Caki2 (cell line): ENCODE measurements around the gene CTSE. TPM values are rescaled to one million over a fixed set of nuclear protein-coding genes. Genes with fewer than 3 reads are reported as not detected.

Experiments
- DNase-seq: peaks from one replicate; pipeline ENCODE4 v3.0.0-alpha.2; 2015; ENCODE audit warnings: low read depth
- in situ Hi-C: cut with HindIII; loops from 2 replicates; pipeline ENCODE4 v1.10.0; 2016; ENCODE audit warnings: low sequenced_read_pairs, low pct_unique_long_range_greater_than_20kb, mixed read lengths
- total RNA-seq: library from RNA; depleted of rRNA; stranded (reverse); fragments of >200 nt; shearing (Covaris generic); gene quantifications from 2 replicates; pipeline ENCODE4 v1.2.3, GENCODE V29; 2014; ENCODE audit warnings: low replicate concordance

CTSE gene
- total RNA-seq, 1 experiment from 2014 or later = 0.54 TPM

DNA sequence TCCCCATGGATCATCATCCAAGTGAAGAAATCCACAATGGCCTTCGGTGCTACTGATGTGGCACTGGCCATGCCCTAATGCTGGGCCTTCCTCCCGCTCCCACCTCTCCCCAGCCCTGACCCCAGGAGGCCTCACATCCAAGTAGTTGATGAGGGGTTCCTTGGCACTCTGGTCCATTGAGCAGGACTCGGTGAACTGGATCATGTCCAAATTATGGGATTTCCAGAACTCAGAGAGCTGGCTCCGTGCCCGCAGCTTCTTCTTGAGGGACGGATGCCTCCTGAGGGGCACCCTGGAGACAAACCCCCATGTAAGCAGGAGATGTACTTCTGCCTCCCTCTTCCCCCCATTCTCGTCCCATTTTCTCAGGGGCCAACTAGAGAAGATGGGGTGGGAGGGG is 929 bp downstream of the CTSE start:
- DNase-seq = no peak
- in situ Hi-C loops = no loop called here

DNA sequence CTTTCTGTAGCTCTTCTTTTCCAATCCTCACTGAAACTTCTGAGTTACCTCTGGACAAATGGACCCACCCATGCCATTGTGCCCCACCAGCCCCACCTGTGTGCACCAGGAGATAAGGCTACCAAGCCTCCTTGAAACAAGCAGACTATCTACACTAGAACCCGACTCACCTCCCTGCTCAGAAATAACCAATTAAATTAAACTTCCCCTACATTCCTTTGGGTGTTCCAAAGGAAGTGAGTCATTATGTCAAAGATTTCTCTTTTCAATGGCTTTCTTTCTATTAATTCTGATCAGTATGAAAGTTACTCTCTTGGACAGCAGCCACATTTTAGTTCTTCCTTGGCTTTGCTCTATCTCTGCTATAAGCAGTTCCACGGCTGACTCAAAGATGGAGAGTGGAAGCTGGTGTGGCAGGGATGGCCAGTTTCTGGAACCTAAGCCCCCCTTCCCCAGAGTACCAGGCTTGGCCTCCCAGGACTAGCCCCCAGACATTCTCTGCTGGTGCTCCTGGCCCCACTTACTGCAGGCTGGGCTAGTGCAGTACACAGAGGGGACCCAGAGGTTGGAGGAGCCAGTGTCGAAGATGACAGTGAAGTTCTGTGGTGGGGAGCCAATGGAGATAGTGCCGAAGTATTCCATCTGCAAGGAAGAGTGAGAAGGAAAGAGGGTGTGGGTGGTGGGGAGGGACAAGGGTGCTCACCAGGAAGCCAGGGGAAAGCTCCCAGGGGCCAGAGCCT is 1.9 kb downstream of the CTSE start:
- in situ Hi-C loops = no loop called here
- DNase-seq = no peak

DNA sequence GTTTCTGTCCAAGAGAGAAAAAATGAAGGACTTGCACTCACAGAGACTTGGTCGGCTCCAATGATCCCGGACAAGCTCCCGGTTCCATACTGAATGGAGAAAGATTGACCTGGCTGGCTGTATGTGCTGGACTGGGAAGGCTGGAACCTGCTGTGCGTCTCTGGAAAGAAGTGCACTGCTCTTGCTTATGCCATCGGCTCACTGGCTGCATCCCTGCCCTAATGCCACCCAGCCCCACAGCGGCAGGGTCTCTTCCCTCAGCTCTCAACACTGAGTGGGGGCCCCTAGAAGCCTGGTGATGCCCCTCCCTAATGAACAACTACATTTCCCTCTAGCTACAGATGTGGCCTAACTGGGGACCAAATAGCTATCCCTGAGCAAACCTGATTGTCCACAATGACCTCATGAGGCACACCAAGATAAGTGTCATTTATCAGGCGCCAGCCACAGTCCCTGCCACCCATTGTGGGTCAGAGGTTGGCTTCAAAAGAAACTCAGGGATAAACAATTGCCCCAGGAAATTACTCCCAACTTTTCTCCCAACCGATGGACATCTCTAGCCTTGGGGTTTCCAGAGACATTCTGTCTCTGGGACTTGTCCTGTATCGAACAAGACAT is 2.6 kb downstream of the CTSE start:
- no peak for DNase-seq
- in situ Hi-C loops = no loop called here

DNA sequence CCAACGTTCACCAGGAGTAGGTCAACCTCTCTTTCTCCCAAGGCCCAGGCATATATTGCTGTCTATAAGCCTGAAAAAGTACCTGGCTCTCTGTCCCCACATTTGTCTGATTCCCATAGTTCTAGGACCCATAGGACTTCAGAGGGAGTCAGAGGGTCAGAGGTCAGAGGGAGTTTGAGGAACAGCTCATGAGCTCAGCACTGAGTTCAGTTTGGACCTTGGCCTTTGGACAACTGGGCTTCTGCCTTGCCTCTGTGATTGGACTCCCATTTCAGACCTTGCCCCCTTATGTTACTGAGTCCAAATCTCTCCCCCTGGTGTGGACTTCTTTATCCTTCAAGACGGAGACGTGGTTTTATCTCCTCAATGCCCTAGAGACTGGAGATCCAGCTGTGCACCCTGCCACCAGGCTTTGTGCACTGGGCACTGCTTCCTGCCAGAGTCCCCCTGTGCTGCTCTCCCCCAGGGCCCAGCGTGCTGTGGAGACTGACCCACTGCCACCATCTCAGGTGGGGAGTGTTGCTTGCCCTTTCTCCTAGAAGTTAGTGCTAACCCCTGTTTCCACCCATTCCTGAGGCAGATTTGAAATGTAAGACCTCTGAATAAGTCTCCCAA is 3.2 kb downstream of the CTSE start:
- in situ Hi-C loops = no loop called here
- no peak for DNase-seq

DNA sequence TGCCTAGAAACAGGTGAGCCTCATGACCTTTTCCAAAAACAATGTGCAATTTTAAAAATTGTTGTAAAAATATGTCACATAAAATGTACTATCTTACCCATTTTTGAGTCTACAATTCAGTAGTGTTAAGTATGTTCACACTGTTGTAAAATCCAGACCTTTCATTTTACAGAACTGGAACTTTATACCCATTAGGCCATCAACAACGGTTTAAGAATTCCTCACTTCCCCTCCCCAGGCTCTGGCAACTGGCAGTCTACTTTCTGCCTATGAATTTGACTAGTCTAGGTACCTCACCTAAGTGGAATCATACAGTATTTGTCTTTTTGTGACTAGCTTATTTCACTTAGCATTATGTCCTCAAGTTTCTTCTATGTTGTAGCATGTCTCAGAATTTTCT is 8.6 kb downstream of the CTSE start:
- no peak for DNase-seq
- in situ Hi-C loops = no loop called here

DNA sequence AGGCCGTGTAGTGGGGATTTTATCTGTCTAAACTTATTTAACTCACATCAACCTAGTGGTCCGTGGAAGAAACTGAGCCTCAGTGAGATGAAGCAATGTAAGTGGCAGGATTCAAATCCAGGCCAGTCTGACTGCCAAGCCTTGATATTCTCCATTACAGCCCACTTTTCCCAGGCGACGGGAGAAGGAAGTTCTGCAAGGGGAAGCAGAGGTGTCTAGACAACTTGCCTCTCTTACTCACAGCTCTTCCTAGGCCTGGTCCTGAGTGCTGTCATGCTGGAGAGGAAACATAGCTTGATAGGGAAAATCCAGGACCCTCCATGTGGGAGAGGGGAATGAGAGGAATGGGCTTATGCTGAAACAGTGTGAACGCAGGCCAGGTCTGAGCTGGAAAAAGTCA is 9.1 kb downstream of the CTSE start:
- in situ Hi-C loops = no loop called here
- no peak for DNase-seq

DNA sequence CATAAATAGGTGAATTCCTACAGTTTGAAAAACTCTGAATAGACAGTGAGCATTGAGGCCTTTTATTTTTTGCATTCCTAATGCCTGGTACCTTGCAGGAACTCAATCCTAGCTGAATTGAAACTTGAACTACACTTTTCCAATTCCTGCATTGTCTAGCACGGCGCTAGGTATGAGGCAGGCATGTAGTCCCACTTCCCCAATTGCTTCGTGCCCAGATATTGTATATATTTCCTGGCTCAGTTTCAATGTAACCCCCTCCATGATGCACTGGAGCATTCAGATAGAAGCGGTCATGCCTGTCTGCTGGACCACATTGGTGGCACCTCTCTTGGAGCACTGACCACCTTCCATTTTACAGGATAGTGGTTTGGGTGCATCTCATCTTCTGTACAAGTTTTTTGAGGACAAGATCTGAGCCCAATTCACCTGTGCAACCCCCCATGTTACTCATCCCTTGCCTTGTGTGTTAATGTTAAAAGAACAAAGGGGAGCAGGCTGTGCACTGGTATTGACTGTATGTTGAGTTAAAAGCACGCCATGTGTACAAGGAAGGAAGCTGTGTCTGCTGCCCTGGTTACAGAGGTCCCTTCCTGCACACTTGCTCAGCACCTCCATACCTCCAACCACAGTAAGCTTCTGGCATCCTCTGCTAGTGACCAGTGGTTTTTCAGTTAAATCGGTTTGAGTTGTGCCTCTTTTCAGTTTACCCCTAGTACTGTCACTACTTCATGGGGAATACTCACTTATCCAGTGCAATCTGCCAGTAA is 10.5 kb downstream of the CTSE start:
- in situ Hi-C loops = no loop called here
- DNase-seq = no peak

DNA sequence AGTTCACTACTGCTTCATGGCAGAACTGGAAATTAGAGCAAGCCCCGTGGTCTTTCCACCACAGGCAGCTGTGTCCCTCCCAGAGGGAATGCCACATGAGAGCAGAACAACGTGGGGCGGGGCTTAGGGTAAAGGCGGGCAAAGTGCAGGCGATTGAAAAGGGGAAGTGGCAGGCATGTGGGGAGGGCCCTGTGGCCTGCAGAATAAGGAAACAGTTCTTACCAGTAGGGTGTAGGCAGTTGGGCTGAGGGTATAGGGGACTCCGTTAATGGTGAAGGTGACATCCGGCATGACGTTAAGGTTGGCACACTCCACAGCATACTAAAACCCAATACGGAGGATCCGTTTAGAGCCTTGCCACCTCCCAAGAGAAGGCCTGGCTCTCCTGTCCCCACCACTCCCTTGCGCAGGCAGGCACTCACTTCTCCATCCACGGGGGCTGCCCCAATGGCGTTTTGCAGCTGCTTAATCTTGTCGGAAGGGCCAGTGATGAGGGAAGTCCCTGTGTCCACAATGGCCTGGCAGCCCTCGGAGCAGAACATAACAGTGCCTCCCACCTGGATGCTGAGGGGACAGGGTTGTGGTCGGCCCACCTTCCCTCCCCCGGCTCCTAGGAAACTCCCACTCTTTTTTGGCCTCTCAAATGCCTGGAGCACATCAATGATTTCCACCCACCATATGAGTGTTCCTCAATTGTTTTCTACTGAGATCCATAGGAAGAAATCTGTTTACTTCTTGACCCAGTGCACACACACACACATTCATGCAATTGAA is 11.4 kb downstream of the CTSE start:
- in situ Hi-C loops = no loop called here

DNA sequence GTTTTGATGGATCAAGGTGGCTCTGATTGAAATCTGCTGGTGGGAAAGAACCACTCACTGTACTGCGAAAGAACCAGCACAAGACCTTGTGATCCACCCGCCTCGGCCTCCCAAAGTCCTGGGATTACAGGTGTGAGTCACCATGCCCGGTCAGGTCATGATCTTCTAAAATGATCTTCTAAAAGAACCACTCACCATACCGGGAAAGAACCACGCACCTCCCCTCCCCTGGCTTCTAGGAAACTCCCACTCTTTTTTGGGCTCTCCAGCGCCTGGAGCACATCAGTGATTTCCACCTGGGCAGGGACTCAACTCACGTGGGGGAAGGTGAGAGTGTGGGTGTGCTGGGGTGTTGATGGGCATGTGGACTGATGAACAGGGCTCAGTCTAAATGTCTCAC is 12.6 kb downstream of the CTSE start:
- no peak for DNase-seq
- in situ Hi-C loops = no loop called here

More for the DNA sequence above, 11.4 kb downstream of the CTSE start:
- DNase-seq = no peak

DNA sequence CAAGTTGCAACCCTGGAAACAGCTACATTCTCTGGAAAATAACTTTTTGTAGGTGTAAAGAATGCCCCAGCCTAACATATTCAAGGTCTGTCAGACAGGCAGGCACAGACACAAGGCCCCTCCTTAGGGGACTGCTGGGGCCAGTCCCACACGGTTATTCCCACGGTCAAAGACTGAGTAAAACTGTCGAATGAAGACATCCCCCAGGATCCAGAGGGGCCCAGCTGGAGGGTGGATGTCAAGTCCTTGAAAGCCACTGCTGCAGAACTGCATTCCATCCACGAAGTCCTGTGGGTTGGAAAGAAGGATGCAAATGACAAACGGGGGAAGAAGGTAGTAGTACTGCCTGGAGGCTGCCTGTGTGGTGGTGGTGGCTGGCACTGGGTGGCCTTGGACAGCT is 13.6 kb downstream of the CTSE start:
- in situ Hi-C loops = no loop called here
- DNase-seq = no peak

DNA sequence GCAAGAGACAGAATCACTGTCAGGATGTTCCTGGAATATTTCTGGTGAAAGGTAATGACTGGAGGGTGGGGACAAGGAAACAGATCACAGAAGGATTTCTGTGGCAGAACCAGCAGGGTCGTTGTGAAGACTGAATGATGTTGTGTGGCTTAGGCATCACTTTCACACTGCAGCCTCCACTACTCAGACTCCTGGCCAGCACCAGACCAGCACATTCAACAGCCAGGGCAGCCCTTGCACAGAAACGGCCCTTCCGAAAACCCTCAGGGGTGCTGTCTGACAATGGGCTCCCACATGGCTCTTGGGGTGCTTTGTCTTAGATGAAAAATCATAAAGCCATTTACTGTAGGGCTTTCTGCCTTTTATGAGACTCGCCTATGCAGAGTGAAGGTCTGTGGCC is 16.7 kb downstream of the CTSE start:
- in situ Hi-C loops = no loop called here
- no peak for DNase-seq

DNA sequence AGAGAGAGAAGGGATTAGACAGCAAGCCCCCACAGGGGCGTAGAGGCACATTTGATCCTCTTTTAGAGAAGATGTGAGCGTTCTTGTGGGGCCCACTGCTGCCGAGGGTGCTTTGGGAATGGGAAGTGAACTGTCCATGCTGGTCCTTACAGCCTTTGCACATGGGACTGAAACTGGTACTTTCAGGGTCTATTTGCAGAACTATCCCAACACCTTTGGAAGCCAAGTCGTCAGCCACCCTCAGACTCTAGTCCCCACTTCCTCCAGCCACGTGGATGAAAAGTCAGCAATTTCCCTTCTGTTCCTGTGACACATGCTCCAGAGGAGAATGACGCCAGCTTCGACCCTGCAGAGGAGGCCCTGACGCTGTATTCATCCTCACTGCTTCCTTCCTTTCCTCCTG is 17.9 kb downstream of the CTSE start:
- in situ Hi-C loops = no loop called here
- DNase-seq = no peak

DNA sequence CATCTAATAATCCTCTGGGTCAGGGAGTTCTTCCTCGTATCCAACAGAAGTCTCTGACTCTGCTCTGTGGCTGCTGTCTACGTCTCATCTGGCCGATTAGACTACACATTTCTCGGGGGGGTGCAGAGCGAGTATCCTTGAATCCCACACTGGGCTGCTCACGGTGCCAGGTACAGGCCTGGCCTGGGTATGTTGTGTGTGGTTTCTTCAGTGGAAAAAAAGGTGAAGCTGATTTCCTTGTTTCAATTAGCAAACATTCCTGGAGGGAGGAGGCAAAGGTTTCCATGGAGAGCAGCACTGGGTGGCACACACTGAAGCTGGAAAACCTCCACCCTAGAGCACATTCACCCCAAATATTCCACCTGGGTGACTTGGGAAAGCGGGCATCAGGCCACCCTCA is 18.5 kb downstream of the CTSE start:
- in situ Hi-C loops = no loop called here
- DNase-seq = no peak

DNA sequence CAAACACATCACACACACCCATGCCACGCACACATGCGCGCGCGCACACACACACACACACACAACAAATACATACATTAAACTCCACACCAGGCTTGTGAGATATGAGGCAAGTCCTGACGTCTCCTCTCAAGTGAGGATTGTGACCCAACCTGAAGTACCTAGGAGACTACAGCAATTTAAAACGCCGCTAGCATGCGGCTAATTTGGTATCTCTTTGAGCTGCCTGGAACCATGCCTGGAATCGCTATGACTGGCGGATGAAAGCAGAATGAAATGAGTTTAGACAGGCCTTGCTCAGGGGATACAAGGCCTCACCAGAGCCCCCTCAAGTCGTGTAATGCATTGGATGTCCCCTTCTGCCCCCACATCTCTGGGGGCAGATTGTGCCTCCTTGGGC is 18.9 kb downstream of the CTSE start:
- no peak for DNase-seq
- in situ Hi-C loops = no loop called here

DNA sequence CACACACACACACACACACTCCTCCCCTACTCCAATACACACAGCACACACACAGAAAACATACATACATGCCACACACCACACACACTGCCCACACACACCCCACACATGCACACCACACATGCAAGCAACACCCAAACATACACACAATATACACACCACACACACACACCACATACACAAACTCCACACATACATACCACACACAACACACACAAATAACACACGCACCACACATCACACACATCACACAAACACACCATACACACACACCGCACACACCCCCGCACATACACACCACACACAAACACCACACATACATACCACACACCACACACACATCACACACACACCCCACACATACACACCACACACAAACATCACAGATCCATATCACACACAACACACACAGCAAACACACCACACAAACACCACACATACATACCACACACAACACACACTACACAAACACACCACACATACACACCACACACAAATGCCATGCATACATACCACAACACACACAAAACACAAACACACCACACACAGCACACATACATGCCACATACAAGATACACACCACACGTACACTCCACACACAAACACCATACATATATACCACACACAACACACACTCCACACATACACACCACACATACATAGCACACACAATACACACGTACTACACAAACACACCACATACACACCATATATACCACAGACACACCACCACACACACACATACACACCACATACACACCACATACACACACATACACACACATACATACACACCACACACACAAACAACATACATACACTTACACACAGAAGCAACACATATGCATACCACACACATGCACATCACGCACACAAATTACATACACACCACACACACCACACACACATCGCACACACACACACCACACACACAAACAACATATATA is 19.6 kb downstream of the CTSE start:
- in situ Hi-C loops = no loop called here
- DNase-seq = no peak

DNA sequence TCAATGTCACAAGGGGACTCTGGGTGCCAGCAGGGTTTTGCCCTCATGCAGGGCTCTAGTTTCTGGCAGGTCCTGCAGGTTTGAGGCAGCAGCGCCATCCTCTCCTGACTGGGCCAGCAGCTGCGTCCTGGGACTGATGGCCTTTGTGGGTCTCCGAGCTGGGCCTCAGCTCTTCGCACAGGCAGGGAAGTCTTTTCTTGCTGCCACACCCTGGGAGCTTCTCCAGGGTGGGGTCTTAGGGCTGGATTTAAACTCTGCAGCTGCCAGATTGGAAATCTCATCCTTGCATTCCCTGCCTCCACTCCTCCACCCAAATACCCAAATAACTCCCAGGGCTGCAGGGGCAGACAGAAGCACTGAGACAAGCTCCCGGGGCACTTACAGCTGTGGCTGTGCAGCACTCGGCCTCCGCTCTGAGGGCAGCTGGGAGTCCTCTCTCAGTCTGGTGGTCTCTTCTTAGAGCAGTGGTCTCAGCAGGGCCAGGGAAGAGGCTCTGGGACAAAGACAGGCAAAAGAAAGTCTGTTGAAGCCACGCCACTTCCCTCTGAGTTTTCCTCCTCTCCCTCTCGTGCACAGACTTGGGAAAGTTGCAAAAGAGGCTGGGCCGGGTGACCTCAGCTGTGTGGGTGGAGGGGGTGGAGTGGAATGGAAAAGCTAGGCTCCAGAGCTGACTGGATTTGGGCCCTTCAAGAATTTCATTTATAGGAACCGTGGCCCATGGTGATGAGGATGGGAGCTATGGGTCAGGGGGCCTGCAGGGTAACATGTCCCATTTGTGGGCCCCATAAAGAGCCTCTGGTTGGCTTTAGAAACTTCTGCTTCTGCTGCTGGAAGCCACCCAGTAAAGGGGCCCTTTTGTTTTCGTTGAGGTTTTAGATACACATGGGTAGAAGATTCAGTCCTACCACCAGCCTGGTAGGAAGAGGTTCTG is 20.6 kb downstream of the CTSE start, which contains the start of gene RAB7B:
TSS of gene RAB7B (minus strand) at position 525 of the 931 bp plus-strand sequence. CDS start 9,260 bp downstream, outside the sequence.
- in situ Hi-C loops = no loop called here
- no peak for DNase-seq
